ENCODE data around the gene DNAJC3. TPM values are rescaled to one million over a fixed set of nuclear protein-coding genes. Genes with fewer than 3 reads are reported as not detected.

The DNAJC3 gene
- total RNA-seq (2022) (113 and 132 TPM in 2 replicates), Bru-seq, nascent RNA (percentile 97 among the genes with signal in this experiment), BruChase-seq, experiment 1, labeled RNA remaining after a 6-hour chase (percentile 98 among the genes with signal in this experiment), BruChase-seq, experiment 2, labeled RNA remaining after a 2-hour chase (percentile 97 among the genes with signal in this experiment)
- long read RNA-seq, full-length matches to known transcripts, result 167 of 232 reads
- long read RNA-seq, partial matches to known transcripts, result 52 of 232 reads
- long read RNA-seq, other reads (novel, unspliced or antisense), result 13 of 232 reads

- ChIA-PET POLR2A (interaction anchor here (0.6 to 1.6 kb wide), 75 partner anchors 9 to 1763 kb away, joined by 3 to 37 read pairs (median 4); partner anchors contain the start of genes ABCC4, DZIP1, MBNL2 and RAP2A), CTCF (interaction anchor here (0.7 to 1.3 kb wide), 6 partner anchors 12 to 637 kb away, joined by 3 to 6 read pairs (median 4); no protein-coding TSS in a partner anchor)
- peak; percentile 99 for DNase-seq (ENCODE audit: unreplicated experiment)
- TF ChIP-seq, protein P1, sequence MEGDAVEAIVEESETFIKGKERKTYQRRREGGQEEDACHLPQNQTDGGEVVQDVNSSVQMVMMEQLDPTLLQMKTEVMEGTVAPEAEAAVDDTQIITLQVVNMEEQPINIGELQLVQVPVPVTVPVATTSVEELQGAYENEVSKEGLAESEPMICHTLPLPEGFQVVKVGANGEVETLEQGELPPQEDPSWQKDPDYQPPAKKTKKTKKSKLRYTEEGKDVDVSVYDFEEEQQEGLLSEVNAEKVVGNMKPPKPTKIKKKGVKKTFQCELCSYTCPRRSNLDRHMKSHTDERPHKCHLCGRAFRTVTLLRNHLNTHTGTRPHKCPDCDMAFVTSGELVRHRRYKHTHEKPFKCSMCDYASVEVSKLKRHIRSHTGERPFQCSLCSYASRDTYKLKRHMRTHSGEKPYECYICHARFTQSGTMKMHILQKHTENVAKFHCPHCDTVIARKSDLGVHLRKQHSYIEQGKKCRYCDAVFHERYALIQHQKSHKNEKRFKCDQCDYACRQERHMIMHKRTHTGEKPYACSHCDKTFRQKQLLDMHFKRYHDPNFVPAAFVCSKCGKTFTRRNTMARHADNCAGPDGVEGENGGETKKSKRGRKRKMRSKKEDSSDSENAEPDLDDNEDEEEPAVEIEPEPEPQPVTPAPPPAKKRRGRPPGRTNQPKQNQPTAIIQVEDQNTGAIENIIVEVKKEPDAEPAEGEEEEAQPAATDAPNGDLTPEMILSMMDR (IDR thresholded peaks at IDR 0.05; ENCODE audit: unreplicated experiment), result no peak
- BruUV-seq (replicated peaks), result no TSS peak
- Mint-ChIP-seq H3K4me3 (ENCODE audit: unreplicated experiment) (peak within 1 kb of the TSS; percentile 90), H3K27ac (ENCODE audit: low read depth, unreplicated experiment) (peak within 1 kb of the TSS; percentile 94), H3K36me3 (ENCODE audit: insufficient read depth, unreplicated experiment) (peaks cover 15% of the 10 kb centered on the region), H3K9me3 (ENCODE audit: unreplicated experiment) (no peaks in the 10 kb centered on the region), H3K27me3 (ENCODE audit: insufficient read depth, unreplicated experiment) (no peaks in the 10 kb centered on the region), H3K4me1 (ENCODE audit: insufficient read depth, unreplicated experiment) (peaks cover 52% of the 10 kb centered on the region)
- intact Hi-C loops (cut with micrococcal nuclease), result loop anchor here (1.0 to 5.0 kb wide), 4 partner anchors 37 to 155 kb away; no protein-coding TSS in a partner anchor
These were observed at the start of gene DNAJC3 for GRCh38 chr13:95676762-95677563. TSS of gene DNAJC3 (plus strand) at chr13:95677139. CDS start at chr13:95677256, 117 bp downstream.

GRCh38 chr13:95627590-95627989 lies 49.3 kb upstream of the DNAJC3 start:
- H3K27ac Mint-ChIP-seq (ENCODE audit: low read depth, unreplicated experiment), result no peak overlapping the region
- no peak for DNase-seq (ENCODE audit: unreplicated experiment)
- no peaks in the 10 kb centered on the region for H3K9me3 Mint-ChIP-seq (ENCODE audit: unreplicated experiment)
- peaks cover 53% of the 10 kb centered on the region for H3K36me3 Mint-ChIP-seq (ENCODE audit: insufficient read depth, unreplicated experiment)
- H3K4me1 Mint-ChIP-seq (ENCODE audit: insufficient read depth, unreplicated experiment), result no peaks in the 10 kb centered on the region
- TF ChIP-seq, protein P1 (IDR thresholded peaks at IDR 0.05; ENCODE audit: unreplicated experiment), result no peak
- no TSS peak for BruUV-seq (replicated peaks)
- POLR2A ChIA-PET, result no interaction called here
- H3K27me3 Mint-ChIP-seq (ENCODE audit: insufficient read depth, unreplicated experiment), result no peaks in the 10 kb centered on the region
- CTCF ChIA-PET, result interaction anchor here (0.6 to 8.7 kb wide), 6 partner anchors 12 to 1612 kb away, joined by 3 to 265 read pairs (median 3); no protein-coding TSS in a partner anchor
- intact Hi-C loops (cut with micrococcal nuclease), result no loop called here
- no peak overlapping the region for H3K4me3 Mint-ChIP-seq (ENCODE audit: unreplicated experiment)

DNA sequence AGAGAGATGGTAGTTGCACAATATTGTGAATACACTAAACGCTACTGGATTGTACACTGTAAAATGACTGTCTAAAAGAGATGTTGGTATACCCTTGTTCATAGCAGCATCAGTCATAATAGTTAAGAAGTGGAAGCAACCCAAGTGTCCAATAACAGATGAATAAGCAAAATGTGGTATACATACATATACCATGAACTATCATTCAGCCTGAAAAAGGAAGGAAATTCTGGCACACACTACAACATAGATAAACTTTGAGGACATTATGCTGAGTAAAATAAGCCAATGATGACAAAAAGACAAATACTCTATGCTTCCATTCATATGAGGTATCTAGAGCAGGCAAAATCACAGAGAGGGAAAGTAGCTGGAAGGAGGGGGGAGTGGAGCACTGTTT lies 48.5 kb upstream of the DNAJC3 start:
- peaks cover 52% of the 10 kb centered on the region for H3K36me3 Mint-ChIP-seq (ENCODE audit: insufficient read depth, unreplicated experiment)
- no peaks in the 10 kb centered on the region for H3K9me3 Mint-ChIP-seq (ENCODE audit: unreplicated experiment)
- TF ChIP-seq, protein P1 (IDR thresholded peaks at IDR 0.05; ENCODE audit: unreplicated experiment), result no peak
- intact Hi-C loops (cut with micrococcal nuclease), result no loop called here
- CTCF ChIA-PET, result interaction anchor here (0.6 to 1.0 kb wide), 3 partner anchors 11 to 1612 kb away, joined by 3 to 4 read pairs (median 3); no protein-coding TSS in a partner anchor
- no peaks in the 10 kb centered on the region for H3K27me3 Mint-ChIP-seq (ENCODE audit: insufficient read depth, unreplicated experiment)
- no peak overlapping the region for H3K27ac Mint-ChIP-seq (ENCODE audit: low read depth, unreplicated experiment)
- POLR2A ChIA-PET, result no interaction called here
- no TSS peak for BruUV-seq (replicated peaks)
- no peak for DNase-seq (ENCODE audit: unreplicated experiment)
- H3K4me1 Mint-ChIP-seq (ENCODE audit: insufficient read depth, unreplicated experiment), result no peaks in the 10 kb centered on the region
- no peak overlapping the region for H3K4me3 Mint-ChIP-seq (ENCODE audit: unreplicated experiment)

GRCh38 chr13:95629071-95629470 lies 47.9 kb upstream of the DNAJC3 start:
- DNase-seq (ENCODE audit: unreplicated experiment), result no peak
- Mint-ChIP-seq H3K27ac (ENCODE audit: low read depth, unreplicated experiment) (no peak overlapping the region), H3K9me3 (ENCODE audit: unreplicated experiment) (no peaks in the 10 kb centered on the region), H3K4me3 (ENCODE audit: unreplicated experiment) (no peak overlapping the region), H3K4me1 (ENCODE audit: insufficient read depth, unreplicated experiment) (no peaks in the 10 kb centered on the region), H3K27me3 (ENCODE audit: insufficient read depth, unreplicated experiment) (no peaks in the 10 kb centered on the region), H3K36me3 (ENCODE audit: insufficient read depth, unreplicated experiment) (peaks cover 49% of the 10 kb centered on the region)
- BruUV-seq (replicated peaks), result no TSS peak
- CTCF ChIA-PET, result no interaction called here
- POLR2A ChIA-PET, result no interaction called here
- intact Hi-C loops (cut with micrococcal nuclease), result no loop called here
- TF ChIP-seq, protein P1 (IDR thresholded peaks at IDR 0.05; ENCODE audit: unreplicated experiment), result no peak
